ENCODE measurements around the gene FIGNL2.

GRCh38 chr12:51779876-51780275 is 68.6 kb downstream of the FIGNL2 start:
- no peak for TF ChIP-seq RCOR1 (IDR thresholded peaks at IDR 0.05; ENCODE audit: low read depth, low read length)
- TF ChIP-seq TP53 (CRISPR knock-in tag; IDR thresholded peaks at IDR 0.05), result no peak
- TF ChIP-seq CTCF (IDR thresholded peaks at IDR 0.05), result no peak
- no peak for TF ChIP-seq KDM5A (IDR thresholded peaks at IDR 0.05)
- no peak for TF ChIP-seq CEBPB (IDR thresholded peaks at IDR 0.05)
- no peak for TF ChIP-seq REST (IDR thresholded peaks at IDR 0.05)
- TF ChIP-seq HDAC2 (IDR thresholded peaks at IDR 0.05), result no peak
- no peak for TF ChIP-seq FOSL2 (IDR thresholded peaks at IDR 0.05)
- no peak for TF ChIP-seq FOSL2 (CRISPR knock-in tag; IDR thresholded peaks at IDR 0.05)
- no peak for TF ChIP-seq POLR2A (IDR thresholded peaks at IDR 0.05; ENCODE audit: low read length)

Data from A549 (cell line).